OCI-LY7 (cell line): ENCODE results near the gene HSPBAP1. TPM values are rescaled to one million over a fixed set of nuclear protein-coding genes. Genes with fewer than 3 reads are reported as not detected.

Source experiments
- BruUV-seq: library from RNA; stranded (reverse); fragments of 400-500 nt; replicated peaks from 2 replicates; lab custom pipeline; 2021; lab: Mats Ljungman, UMichigan
- CTCF ChIA-PET: fragments of 300-600 bp; sonication (Branson Sonifier 250); formaldehyde crosslinking; loops from one replicate; lab custom pipeline; 2022; ENCODE audit warnings: antibody characterized with exemption; ENCODE audit not compliant: unreplicated experiment; lab: Charles Lee
- POLR2A ChIA-PET: fragments of 300-600 bp; sonication (Branson Sonifier 250); formaldehyde crosslinking; loops from one replicate; lab custom pipeline; 2022; ENCODE audit warnings: antibody characterized with exemption; lab: Charles Lee
- DNase-seq: peaks from one replicate; pipeline ENCODE4 v3.0.0-alpha.2; 2015; ENCODE audit warnings: low spot score
- H2AFZ ChIP-seq: fragments of 200-600 bp; sonication (generic), shearing (Covaris generic); 2 replicates; pipeline ENCODE4 v1.6.1; 2014; ENCODE audit warnings: mild to moderate bottlenecking, antibody characterized with exemption, low read length, moderate library complexity
- H3K27ac ChIP-seq: fragments of 200-600 bp; sonication (generic); 2 replicates; pipeline ENCODE4 v1.5.1; 2014; ENCODE audit warnings: mixed run types, low read depth, mild to moderate bottlenecking, moderate library complexity, low read length, inconsistent platforms; ENCODE audit not compliant: poor library complexity, severe bottlenecking
- H3K36me3 ChIP-seq: fragments of 200-600 bp; sonication (generic); 2 replicates; pipeline ENCODE4 v1.6.1; 2014; ENCODE audit warnings: mild to moderate bottlenecking, antibody characterized with exemption, low read length, moderate library complexity, mixed read lengths; ENCODE audit not compliant: insufficient read depth
- H3K4me1 ChIP-seq: fragments of 200-600 bp; sonication (generic); 2 replicates; pipeline ENCODE4 v1.5.1; 2014; ENCODE audit warnings: mild to moderate bottlenecking, low read length; ENCODE audit not compliant: insufficient read depth, poor library complexity, severe bottlenecking
- H3K4me2 ChIP-seq: fragments of 200-600 bp; sonication (generic); 2 replicates; pipeline ENCODE4 v1.6.1; 2014; ENCODE audit warnings: mild to moderate bottlenecking, low read length
- H3K4me3 ChIP-seq: fragments of 200-600 bp; sonication (generic); 2 replicates; pipeline ENCODE4 v1.5.1; 2014; ENCODE audit warnings: mild to moderate bottlenecking, low read depth, low read length; ENCODE audit not compliant: poor library complexity, severe bottlenecking
- H3K79me2 ChIP-seq: fragments of 200-600 bp; sonication (generic); 2 replicates; pipeline ENCODE4 v1.6.1; 2016; ENCODE audit warnings: low read depth, mild to moderate bottlenecking, low read length, moderate library complexity, mixed read lengths; ENCODE audit not compliant: insufficient read depth
- H3K9me2 ChIP-seq: fragments of 200-600 bp; sonication (generic); 2 replicates; pipeline ENCODE4 v1.6.1; 2016; ENCODE audit warnings: mild to moderate bottlenecking, low read length, mixed read lengths; ENCODE audit not compliant: insufficient read depth
- H3K9me3 ChIP-seq: fragments of 200-600 bp; sonication (generic); 2 replicates; pipeline ENCODE4 v1.6.1; 2014; ENCODE audit warnings: mild to moderate bottlenecking, mixed run types, low read length, mixed read lengths
- H4K20me1 ChIP-seq: fragments of 200-600 bp; sonication (generic); 2 replicates; pipeline ENCODE4 v1.6.1; 2014; ENCODE audit warnings: mild to moderate bottlenecking, antibody characterized with exemption, low read length, moderate library complexity, mixed read lengths; ENCODE audit not compliant: insufficient read depth
- EZH2phosphoT487 ChIP-seq: fragments of 200-600 bp; sonication (generic); IDR thresholded peaks from 2 replicates; pipeline ENCODE4 v1.6.1; 2018; ENCODE audit warnings: low read depth, borderline replicate concordance, mild to moderate bottlenecking, mixed run types, antibody characterized with exemption, low read length, moderate library complexity, mixed read lengths
- intact Hi-C: fragments of 100-400 bp; cut with micrococcal nuclease; formaldehyde crosslinking; loops from one replicate; pipeline ENCODE4 v1.10.0; 2022; ENCODE audit not compliant: unreplicated experiment
- total RNA-seq, 2 experiments: library from RNA; depleted of rRNA in 1 of 2; stranded (reverse); fragments of >200 nt in 1 of 2; shearing (Covaris generic) in 1 of 2; gene quantifications; 2 replicates each; pipeline ENCODE4 v1.2.3, GENCODE V29; 2014 to 2022
- TF ChIP-seq, protein P1 (sequence below): fragments of 200-600 bp; sonication (generic); conservative IDR thresholded peaks from 2 replicates; pipeline ENCODE4 v1.5.1; 2014; ENCODE audit warnings: mild to moderate bottlenecking, antibody characterized with exemption, low read length, moderate library complexity, mixed read lengths

Gene HSPBAP1
- total RNA-seq, 2 experiments from 2014 or later: 11.9 to 18.6 TPM

DNA sequence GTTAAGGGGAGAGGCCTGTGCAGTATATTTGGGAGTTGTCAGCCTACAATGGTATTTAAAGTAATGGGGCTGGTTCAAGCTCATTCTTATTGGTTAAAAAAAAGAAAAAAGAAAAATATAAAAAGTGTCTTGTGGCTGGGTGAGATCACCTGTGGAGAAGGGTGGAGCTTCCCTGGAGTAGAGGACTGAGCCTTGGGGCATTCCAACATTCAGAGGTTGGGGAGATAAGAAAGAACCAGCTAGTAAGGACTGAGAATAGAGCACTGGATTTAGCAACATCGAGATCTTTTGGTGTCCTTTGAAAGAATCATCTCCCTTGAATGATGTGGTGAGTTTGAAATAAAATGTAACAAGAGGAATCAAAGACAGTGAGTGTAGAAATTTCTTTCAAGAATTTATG, 6.4 kb upstream of the HSPBAP1 start:
- no peaks in the 10 kb centered on the region for H3K9me3 ChIP-seq
- DNase-seq: no peak
- H3K4me3 ChIP-seq: no peak overlapping the region
- ChIA-PET POLR2A (interaction anchor here (0.9 kb wide), 1 partner anchor 18 kb away, joined by 3 read pairs; no protein-coding TSS in a partner anchor), CTCF (no interaction called here)
- no peak overlapping the region for H3K4me2 ChIP-seq
- BruUV-seq: no TSS peak
- no peaks in the 10 kb centered on the region for H4K20me1 ChIP-seq
- H3K9me2 ChIP-seq: no peaks in the 10 kb centered on the region
- no peak overlapping the region for H3K27ac ChIP-seq
- intact Hi-C loops: no loop called here
- no peaks in the 10 kb centered on the region for H3K36me3 ChIP-seq
- H3K4me1 ChIP-seq: peaks cover 9% of the 10 kb centered on the region
- TF ChIP-seq, protein P1, sequence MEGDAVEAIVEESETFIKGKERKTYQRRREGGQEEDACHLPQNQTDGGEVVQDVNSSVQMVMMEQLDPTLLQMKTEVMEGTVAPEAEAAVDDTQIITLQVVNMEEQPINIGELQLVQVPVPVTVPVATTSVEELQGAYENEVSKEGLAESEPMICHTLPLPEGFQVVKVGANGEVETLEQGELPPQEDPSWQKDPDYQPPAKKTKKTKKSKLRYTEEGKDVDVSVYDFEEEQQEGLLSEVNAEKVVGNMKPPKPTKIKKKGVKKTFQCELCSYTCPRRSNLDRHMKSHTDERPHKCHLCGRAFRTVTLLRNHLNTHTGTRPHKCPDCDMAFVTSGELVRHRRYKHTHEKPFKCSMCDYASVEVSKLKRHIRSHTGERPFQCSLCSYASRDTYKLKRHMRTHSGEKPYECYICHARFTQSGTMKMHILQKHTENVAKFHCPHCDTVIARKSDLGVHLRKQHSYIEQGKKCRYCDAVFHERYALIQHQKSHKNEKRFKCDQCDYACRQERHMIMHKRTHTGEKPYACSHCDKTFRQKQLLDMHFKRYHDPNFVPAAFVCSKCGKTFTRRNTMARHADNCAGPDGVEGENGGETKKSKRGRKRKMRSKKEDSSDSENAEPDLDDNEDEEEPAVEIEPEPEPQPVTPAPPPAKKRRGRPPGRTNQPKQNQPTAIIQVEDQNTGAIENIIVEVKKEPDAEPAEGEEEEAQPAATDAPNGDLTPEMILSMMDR: no peak
- TF ChIP-seq EZH2phosphoT487: no peak
- H2AFZ ChIP-seq: no peak overlapping the region
- no peaks in the 10 kb centered on the region for H3K79me2 ChIP-seq

DNA sequence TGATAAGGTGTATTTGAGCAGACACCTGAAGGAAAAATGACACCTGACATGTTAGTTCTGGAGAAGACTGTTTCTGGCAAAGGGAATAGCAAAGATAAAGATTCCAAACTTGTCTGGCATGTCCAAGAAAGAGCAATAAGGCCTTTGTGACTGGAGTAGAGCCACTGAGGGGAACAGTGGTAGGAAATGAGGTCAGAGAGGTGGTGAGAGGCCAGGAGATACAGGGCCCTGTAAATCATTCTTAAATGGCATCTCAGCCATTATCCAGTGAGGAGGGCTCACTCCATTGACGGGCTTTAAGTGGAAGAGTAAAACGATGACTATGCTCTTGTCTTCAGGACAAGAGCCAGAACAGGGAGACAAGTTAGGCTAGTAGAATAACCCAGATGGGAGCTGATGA, 5.7 kb upstream of the HSPBAP1 start:
- TF ChIP-seq EZH2phosphoT487: no peak
- TF ChIP-seq, protein P1: no peak
- ChIA-PET CTCF (no interaction called here), POLR2A (interaction anchor here (0.9 kb wide), 1 partner anchor 19 kb away, joined by 3 read pairs; no protein-coding TSS in a partner anchor)
- Histone ChIP-seq H3K79me2 (no peaks in the 10 kb centered on the region), H4K20me1 (no peaks in the 10 kb centered on the region), H3K9me2 (no peaks in the 10 kb centered on the region), H3K9me3 (no peaks in the 10 kb centered on the region), H3K4me3 (no peak overlapping the region), H2AFZ (no peak overlapping the region), H3K36me3 (no peaks in the 10 kb centered on the region), H3K27ac (no peak overlapping the region), H3K4me1 (peaks cover 12% of the 10 kb centered on the region), H3K4me2 (no peak overlapping the region)
- DNase-seq: no peak
- intact Hi-C loops: loop anchor here (10.0 kb wide), 1 partner anchor 385 kb away; the partner anchor contains the start of gene WDR5B
- BruUV-seq: no TSS peak

DNA sequence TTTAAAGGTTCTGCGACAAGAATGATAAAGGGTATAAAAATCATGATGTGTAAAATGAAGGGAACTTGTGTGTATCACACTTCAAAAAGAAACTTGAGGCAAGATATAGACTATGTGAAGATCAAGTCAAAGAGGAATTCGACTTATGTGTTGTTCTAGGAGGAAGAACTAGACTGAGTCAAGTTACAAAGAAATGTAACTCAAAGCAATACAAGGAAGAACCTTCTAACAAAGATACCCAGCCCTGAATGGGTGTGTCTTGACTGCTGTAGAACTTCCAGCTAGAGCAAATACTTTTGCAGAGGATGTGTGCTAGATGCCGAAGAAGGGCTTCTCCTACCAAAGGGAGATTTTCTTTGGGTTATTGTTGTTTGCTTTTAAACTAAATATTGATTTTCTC, 3.7 kb upstream of the HSPBAP1 start:
- TF ChIP-seq, protein P1: no peak
- no peak for TF ChIP-seq EZH2phosphoT487
- H2AFZ ChIP-seq: no peak overlapping the region
- no peaks in the 10 kb centered on the region for H3K36me3 ChIP-seq
- ChIA-PET POLR2A (no interaction called here), CTCF (no interaction called here)
- no peaks in the 10 kb centered on the region for H3K9me3 ChIP-seq
- H3K4me1 ChIP-seq: peaks cover 26% of the 10 kb centered on the region
- no peak overlapping the region for H3K4me3 ChIP-seq
- no peak overlapping the region for H3K27ac ChIP-seq
- no peak overlapping the region for H3K4me2 ChIP-seq
- DNase-seq: no peak
- H3K79me2 ChIP-seq: peaks cover 6% of the 10 kb centered on the region; the same call in 1 of the 2 replicates
- H4K20me1 ChIP-seq: no peaks in the 10 kb centered on the region
- no TSS peak for BruUV-seq
- intact Hi-C loops: loop anchor here (10.0 kb wide), 1 partner anchor 382 kb away; the partner anchor contains the start of gene WDR5B
- no peaks in the 10 kb centered on the region for H3K9me2 ChIP-seq
